ENCODE measurements around the gene ASPN.

The ASPN gene

GRCh38 chr9:92503156-92503555 lies 20.9 kb upstream of the ASPN start:
- no peak for DNase-seq

GRCh38 chr9:92501671-92502393 lies 19.5 kb upstream of the ASPN start:
- no peak for DNase-seq

- DNase-seq = no peak
These were observed 18.4 kb upstream of the ASPN start for GRCh38 chr9:92500725-92501124.

GRCh38 chr9:92499701-92500100 lies 17.4 kb upstream of the ASPN start:
- DNase-seq = no peak

- no peak for DNase-seq
These were observed 14.3 kb upstream of the ASPN start for GRCh38 chr9:92496396-92497176.

- DNase-seq = no peak
These were observed 12.6 kb upstream of the ASPN start for GRCh38 chr9:92494856-92495255.

- DNase-seq = no peak
These were observed 11.6 kb upstream of the ASPN start for GRCh38 chr9:92493749-92494387.

- no peak for DNase-seq
These were observed 10.6 kb upstream of the ASPN start for GRCh38 chr9:92492781-92493401.

GRCh38 chr9:92488681-92489550 lies 6.6 kb upstream of the ASPN start:
- DNase-seq = no peak

- DNase-seq = no peak
These were observed 4.1 kb upstream of the ASPN start for GRCh38 chr9:92486371-92486770.

- no peak for DNase-seq
These were observed 2.3 kb upstream of the ASPN start for GRCh38 chr9:92484563-92484962.

GRCh38 chr9:92483627-92484545 lies 1.6 kb upstream of the ASPN start:
- no peak for DNase-seq

- no peak for DNase-seq
These were observed 499 bp upstream of the ASPN start for GRCh38 chr9:92482805-92483204.

- no peak for DNase-seq
These were observed 1.2 kb downstream of the ASPN start for GRCh38 chr9:92480986-92481633.

- no peak for DNase-seq
These were observed 2.0 kb downstream of the ASPN start for GRCh38 chr9:92480291-92480771.

- no peak for DNase-seq
These were observed 3.0 kb downstream of the ASPN start for GRCh38 chr9:92479346-92479745.

- no peak for DNase-seq
These were observed 3.5 kb downstream of the ASPN start for GRCh38 chr9:92478783-92479182.

GRCh38 chr9:92476962-92477361 lies 5.3 kb downstream of the ASPN start:
- DNase-seq = no peak

GRCh38 chr9:92474587-92474986 lies 7.7 kb downstream of the ASPN start:
- DNase-seq = no peak

GRCh38 chr9:92468206-92468605 lies 14.1 kb downstream of the ASPN start:
- no peak for DNase-seq

GRCh38 chr9:92467511-92467910 lies 14.8 kb downstream of the ASPN start:
- DNase-seq = no peak
